ENCODE measurements around the gene DFFB. TPM values are rescaled to one million over a fixed set of nuclear protein-coding genes. Genes with fewer than 3 reads are reported as not detected.

DFFB gene
- total and polyA plus RNA-seq, 2 of the 4 experiments (the other 2 are of a cell fraction), result 6.5 to 7.3 TPM

DNA sequence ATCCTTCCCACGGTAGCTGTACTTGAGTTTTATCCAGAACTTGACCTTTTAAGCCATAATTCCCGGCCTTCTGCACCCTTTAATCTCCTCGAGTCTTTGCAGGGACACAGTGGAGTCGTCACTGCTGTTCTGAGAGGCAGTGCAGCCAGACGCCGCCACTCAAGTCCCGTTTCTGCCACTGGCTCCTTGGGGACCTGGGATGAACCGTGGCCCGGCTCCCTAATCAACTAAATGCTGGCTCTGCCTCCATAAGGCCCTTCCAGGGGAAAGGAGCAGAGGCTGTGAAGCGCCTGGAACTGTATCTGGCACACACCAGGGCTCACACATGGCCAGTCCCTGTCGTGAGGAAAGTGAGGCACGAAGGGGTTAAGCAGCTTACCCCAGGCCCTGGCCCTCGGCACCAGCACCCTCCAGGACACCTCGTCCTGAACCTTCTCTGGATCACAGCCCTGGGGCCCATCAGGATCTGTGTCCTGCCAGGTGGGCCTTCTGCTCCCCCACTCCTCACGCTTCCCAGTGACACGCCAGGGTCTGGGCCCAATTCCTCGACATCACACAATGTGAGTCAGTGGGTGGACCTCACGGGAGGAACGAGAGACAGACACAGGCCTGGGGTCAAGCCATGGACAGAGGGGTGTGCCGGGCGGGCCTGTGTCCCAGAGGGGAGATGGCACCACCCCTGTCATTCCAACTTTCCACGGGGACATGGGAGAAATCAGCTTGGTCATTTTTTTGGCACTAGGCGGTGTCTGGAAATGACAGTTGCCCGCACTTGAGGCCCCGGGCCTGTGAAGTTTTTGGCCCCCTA is 66.3 kb downstream of the DFFB start:
- H3K18ac ChIP-seq (ENCODE audit: low read depth, low read length), result no peak overlapping the region
- DNase-seq, result no peak
- no peak overlapping the region for H2AK9ac ChIP-seq (replicated peaks; ENCODE audit: low read depth, low read length, poor library complexity)
- in situ Hi-C loops (cut with MboI; ENCODE audit: low sequenced_read_pairs) (loop anchor here (25.0 kb wide), 1 partner anchor 1989 kb away; no protein-coding TSS in a partner anchor), intact Hi-C loops (cut with micrococcal nuclease) (no loop called here), dilution Hi-C loops (cut with HindIII; ENCODE audit: low sequenced_read_pairs, unreplicated experiment) (no loop called here)
- no peak overlapping the region for H2BK15ac ChIP-seq (ENCODE audit: low read depth, low read length)
- H4K8ac ChIP-seq (ENCODE audit: low read depth in 2 of 2, low read length in 2 of 2), result no peak overlapping the region
- no peaks in the 10 kb centered on the region for H3K79me1 ChIP-seq (ENCODE audit: low read depth in 1 of 2, low read length in 2 of 2)
- H2BK5ac ChIP-seq (ENCODE audit: low read depth, low read length, poor library complexity, severe bottlenecking), result no peak overlapping the region
- no peaks in the 10 kb centered on the region for H4K20me1 ChIP-seq (ENCODE audit: insufficient read depth, low read length)
- H3K27ac ChIP-seq (ENCODE audit: insufficient read depth, low read length), result no peak overlapping the region
- no peak overlapping the region for H4K91ac ChIP-seq (ENCODE audit: insufficient read depth, low read depth, low read length)
- H3K56ac ChIP-seq (ENCODE audit: extremely low read depth, insufficient read depth, low read length), result no peak overlapping the region
- H4K5ac ChIP-seq (ENCODE audit: low read depth, low read length), result no peak overlapping the region
- H3K9me1 ChIP-seq (ENCODE audit: insufficient read depth, low read length), result no peaks in the 10 kb centered on the region
- H2AK5ac ChIP-seq (ENCODE audit: low read depth, low read length), result no peak overlapping the region
- no peak overlapping the region for H3K4me3 ChIP-seq (ENCODE audit: insufficient read depth, low read depth, low read length)
- WGBS, 2 experiments (ENCODE audit: extremely low coverage in 2 of 2, insufficient read length in 1 of 2), result 58% methylated on average over 11 of the region's 25 CpGs; no CpG with 5 or more reads in 1 of the 2 experiments
- H3K14ac ChIP-seq (replicated peaks; ENCODE audit: low read depth, low read length), result no peak overlapping the region
- ChIA-PET CTCF (no interaction called here), POLR2A (ENCODE audit: unreplicated experiment) (no interaction called here)
- TF ChIP-seq SMC3 (IDR thresholded peaks at IDR 0.05; ENCODE audit: low read depth, low read length) (no peak), CHD1 (IDR thresholded peaks at IDR 0.05; ENCODE audit: low read depth, low read length) (no peak), CEBPB (IDR thresholded peaks at IDR 0.05; ENCODE audit: low read depth, low read length) (no peak), RCOR1 (IDR thresholded peaks at IDR 0.05; ENCODE audit: insufficient replicate concordance, low read length) (no peak), MXI1 (IDR thresholded peaks at IDR 0.05; ENCODE audit: borderline replicate concordance, low read depth, low read length) (no peak), MAFK (IDR thresholded peaks at IDR 0.05; ENCODE audit: low read depth, low read length) (no peak), POLR2A (IDR thresholded peaks at IDR 0.05; ENCODE audit: low read depth, low read length) (no peak), RFX5 (IDR thresholded peaks at IDR 0.05; ENCODE audit: low read depth, low read length) (no peak), FOS (IDR thresholded peaks at IDR 0.05; ENCODE audit: low read depth, low read length) (no peak), CTCF (conservative IDR thresholded peaks at IDR 0.05; ENCODE audit: low read depth, low read length) (no peak), BHLHE40 (IDR thresholded peaks at IDR 0.05; ENCODE audit: low read depth, low read length) (no peak), MAZ (IDR thresholded peaks at IDR 0.05; ENCODE audit: borderline replicate concordance, low read depth, low read length) (no peak)
- TF ChIP-seq, protein P1, sequence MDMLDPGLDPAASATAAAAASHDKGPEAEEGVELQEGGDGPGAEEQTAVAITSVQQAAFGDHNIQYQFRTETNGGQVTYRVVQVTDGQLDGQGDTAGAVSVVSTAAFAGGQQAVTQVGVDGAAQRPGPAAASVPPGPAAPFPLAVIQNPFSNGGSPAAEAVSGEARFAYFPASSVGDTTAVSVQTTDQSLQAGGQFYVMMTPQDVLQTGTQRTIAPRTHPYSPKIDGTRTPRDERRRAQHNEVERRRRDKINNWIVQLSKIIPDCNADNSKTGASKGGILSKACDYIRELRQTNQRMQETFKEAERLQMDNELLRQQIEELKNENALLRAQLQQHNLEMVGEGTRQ (IDR thresholded peaks at IDR 0.05; ENCODE audit: low read depth, low read length), result no peak
- TF ChIP-seq, protein P2, sequence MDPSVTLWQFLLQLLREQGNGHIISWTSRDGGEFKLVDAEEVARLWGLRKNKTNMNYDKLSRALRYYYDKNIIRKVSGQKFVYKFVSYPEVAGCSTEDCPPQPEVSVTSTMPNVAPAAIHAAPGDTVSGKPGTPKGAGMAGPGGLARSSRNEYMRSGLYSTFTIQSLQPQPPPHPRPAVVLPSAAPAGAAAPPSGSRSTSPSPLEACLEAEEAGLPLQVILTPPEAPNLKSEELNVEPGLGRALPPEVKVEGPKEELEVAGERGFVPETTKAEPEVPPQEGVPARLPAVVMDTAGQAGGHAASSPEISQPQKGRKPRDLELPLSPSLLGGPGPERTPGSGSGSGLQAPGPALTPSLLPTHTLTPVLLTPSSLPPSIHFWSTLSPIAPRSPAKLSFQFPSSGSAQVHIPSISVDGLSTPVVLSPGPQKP (IDR thresholded peaks at IDR 0.05; ENCODE audit: borderline replicate concordance, low read depth, low read length), result no peak
- H3K23ac ChIP-seq (ENCODE audit: low read depth, low read length), result no peak overlapping the region
- H3K36me3 ChIP-seq (ENCODE audit: control insufficient read depth, insufficient read depth, low read length), result no peaks in the 10 kb centered on the region
- no peaks in the 10 kb centered on the region for H3K4me1 ChIP-seq (ENCODE audit: control insufficient read depth, insufficient read depth, low read length)
- H3K4me2 ChIP-seq (ENCODE audit: low read depth, low read length), result no peak overlapping the region
- H2BK20ac ChIP-seq (ENCODE audit: low read depth, low read length), result no peak overlapping the region
- H3K27me3 ChIP-seq (ENCODE audit: control insufficient read depth, insufficient read depth, low read length), result no peaks in the 10 kb centered on the region; the same call in 1 of the 2 replicates
- no peak overlapping the region for H3K9ac ChIP-seq (ENCODE audit: low read depth, low read length)
- no peaks in the 10 kb centered on the region for H3K9me3 ChIP-seq (ENCODE audit: control insufficient read depth, insufficient read depth, low read length)
- ATAC-seq (ENCODE audit: low read depth), result no peak
- no TSS peak for BruUV-seq (replicated peaks)
- no peak overlapping the region for H2BK120ac ChIP-seq (ENCODE audit: low read depth, low read length)
- no peak overlapping the region for H2AFZ ChIP-seq (replicated peaks; ENCODE audit: low read length, poor library complexity)
- no peak overlapping the region for H3K4ac ChIP-seq (ENCODE audit: low read depth, low read length)
